Middle frontal gyrus (tissue), 1 donor: ENCODE results near the gene ADAM29.
"Not testable (repeated sequence)": the region's sequence is repeated elsewhere in the genome, so short reads cannot be mapped to it uniquely, and the experiment has no call there.

Experiments used
- DNase-seq: peaks from one replicate; pipeline ENCODE4 v3.0.0-alpha.2; 2015; ENCODE audit warnings: low spot score; ENCODE audit errors: extremely low spot score

The ADAM29 gene

DNA sequence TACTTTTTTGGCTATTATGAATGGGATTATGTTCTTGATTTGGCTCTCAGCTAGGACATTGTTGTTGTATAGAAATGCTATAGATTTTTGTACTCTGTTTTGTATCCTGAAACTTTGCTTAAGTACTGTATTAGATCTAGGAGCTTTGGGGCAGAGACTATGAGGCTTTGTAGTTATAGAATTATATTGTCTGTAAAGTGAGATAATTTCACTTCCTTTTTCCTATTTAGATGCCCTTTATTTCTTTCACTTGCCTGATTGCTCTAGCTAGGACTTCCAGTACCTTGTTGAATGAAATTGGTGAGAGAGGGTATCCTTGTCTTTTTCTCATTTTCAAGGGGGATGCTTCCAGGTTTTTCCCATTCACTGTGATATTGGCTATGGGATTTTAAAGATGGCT, 28.1 kb downstream of the ADAM29 start:
- DNase-seq = no peak

GRCh38 chr4:174948826-174949225, 30.7 kb downstream of the ADAM29 start:
- no peak for DNase-seq

DNA sequence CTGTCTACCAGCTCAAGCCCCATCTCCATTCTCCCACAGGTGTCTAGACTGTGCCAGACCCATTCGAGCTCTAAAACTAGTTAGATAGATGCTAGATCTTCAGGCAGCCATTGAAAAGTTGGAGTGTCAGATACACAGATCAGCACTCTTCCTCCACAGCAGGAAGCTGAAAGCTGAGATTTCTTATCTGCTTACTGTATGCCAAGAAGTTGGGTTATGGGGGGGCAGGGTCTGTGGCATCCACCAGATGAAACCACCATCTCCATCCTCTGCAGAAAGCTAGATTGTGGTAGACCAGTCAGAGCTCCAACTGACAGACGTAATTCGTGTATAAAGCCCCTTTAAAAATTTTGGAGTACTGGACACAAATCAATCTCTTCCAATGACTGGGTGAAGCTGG, 54.8 kb downstream of the ADAM29 start:
- no peak for DNase-seq

DNA sequence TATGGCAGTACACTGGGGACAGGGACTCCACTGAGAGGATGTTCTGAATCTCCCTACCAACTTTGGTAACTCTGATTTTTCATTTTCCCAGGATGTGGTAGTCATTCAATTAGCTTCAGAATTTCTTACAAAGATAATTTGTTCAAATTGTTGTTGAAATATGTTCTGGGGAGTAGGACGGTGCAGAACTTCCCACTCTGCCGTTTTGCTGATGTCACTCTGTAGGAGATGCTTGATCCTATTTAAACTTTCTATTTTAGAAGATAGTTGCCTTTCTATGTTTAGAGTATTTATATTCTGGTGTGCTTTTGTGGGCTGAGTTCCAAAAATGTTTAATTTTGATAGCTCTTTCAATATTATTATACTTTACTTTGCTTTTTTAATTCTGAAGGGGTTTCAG, 55.2 kb downstream of the ADAM29 start:
- DNase-seq = no peak

- no peak for DNase-seq
Observed at GRCh38 chr4:174983128-174983750, 65.1 kb downstream of the ADAM29 start.

- DNase-seq = not testable (repeated sequence)
Observed at GRCh38 chr4:174983870-174984269, 65.7 kb downstream of the ADAM29 start.

- no peak for DNase-seq
Observed at GRCh38 chr4:174989791-174990190, 71.6 kb downstream of the ADAM29 start.

- DNase-seq = no peak
Observed at GRCh38 chr4:174993916-174994315, 75.8 kb downstream of the ADAM29 start.

- no peak for DNase-seq
Observed at GRCh38 chr4:174996079-174996478, 77.9 kb downstream of the ADAM29 start.

GRCh38 chr4:174999407-174999806, 81.2 kb downstream of the ADAM29 start:
- DNase-seq = no peak

- DNase-seq = no peak
Observed at GRCh38 chr4:175017751-175018150, 99.6 kb downstream of the ADAM29 start.

DNA sequence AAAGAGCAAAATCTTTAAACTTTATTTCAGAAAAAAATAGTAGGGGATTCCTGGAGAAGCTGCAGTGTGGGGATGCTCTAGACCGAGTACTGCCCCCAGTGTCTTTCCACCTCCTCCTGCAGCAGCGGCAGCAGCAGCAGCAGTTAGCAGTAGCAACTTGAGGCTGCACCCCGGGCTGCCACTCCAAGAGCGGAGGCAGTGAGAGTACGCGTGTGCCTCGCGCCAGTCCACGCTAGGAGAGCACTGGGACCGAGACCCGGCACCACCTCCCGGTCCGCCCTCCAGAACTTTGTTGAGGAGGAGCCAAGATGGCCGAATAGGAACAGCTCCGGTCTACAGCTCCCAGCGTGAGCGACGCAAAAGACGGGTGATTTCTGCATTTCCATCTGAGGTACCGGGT, 101.3 kb downstream of the ADAM29 start:
- DNase-seq = not testable (repeated sequence)
